ENCODE data around the gene ARMH4. TPM values are rescaled to one million over a fixed set of nuclear protein-coding genes. Genes with fewer than 3 reads are reported as not detected.

Gene ARMH4
- total RNA-seq, 1 donor from 2014 or later = 1.5 TPM

DNA sequence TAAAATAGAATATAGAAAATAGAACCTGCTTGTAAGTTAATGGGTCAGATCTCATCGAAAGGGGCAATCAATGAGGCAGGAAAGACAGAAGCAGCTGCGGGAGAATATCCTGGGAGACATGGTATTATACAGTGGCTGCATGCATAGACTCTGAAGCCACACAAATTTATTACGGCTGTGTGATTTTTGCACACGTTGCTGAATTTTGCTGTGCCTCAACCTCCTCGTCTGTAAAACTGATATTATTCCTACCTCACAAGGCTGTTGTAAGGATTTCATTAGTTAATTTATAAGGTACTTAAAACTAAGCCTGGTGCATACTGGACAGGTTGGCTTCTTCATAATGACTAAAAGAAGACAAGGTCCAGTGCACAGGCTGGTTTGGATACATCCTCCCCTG lies 52.3 kb downstream of the ARMH4 start:
- DNase-seq (ENCODE audit: low read depth, low spot score) = no peak

DNA sequence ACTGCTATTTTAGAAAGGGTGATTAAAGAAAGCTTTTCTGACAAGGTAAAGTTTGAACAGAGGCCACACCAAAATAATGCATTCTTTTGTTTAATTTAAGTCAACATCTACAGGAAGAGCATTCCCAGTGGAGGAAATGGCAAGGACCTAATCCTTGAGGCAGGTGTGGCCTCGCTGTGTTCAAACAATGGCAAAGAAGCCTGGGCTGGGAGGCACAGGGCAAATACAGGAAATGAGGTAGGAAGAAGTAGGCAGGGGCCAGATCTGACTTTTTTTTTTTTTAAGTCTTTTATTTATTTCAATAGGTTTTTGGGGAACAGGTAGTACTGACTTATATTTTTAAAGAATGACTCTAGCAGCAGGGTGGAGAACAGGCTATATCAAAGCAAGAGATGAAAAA lies 53.5 kb downstream of the ARMH4 start:
- DNase-seq (ENCODE audit: low read depth, low spot score) = peak; percentile 20

DNA sequence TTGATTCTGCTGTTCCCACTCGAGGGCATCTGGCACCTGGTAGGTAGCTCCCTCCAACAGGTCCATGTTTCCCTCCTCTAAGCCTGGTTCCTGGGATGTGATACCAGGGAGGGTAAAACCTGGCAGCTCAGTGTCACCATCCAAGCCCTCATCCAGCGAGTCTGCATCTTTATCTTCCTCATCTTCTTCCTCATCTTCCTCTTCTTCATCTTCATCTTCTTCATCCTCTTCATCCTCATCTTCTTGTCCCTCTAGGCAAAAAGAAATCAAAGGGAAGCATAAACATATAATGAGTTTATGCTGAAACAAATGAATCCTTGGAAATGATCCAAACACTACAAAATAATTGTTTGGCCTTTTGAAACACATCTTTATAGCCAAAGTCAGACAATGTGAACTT lies 55.3 kb downstream of the ARMH4 start:
- no peak for DNase-seq (ENCODE audit: low read depth, low spot score)

DNA sequence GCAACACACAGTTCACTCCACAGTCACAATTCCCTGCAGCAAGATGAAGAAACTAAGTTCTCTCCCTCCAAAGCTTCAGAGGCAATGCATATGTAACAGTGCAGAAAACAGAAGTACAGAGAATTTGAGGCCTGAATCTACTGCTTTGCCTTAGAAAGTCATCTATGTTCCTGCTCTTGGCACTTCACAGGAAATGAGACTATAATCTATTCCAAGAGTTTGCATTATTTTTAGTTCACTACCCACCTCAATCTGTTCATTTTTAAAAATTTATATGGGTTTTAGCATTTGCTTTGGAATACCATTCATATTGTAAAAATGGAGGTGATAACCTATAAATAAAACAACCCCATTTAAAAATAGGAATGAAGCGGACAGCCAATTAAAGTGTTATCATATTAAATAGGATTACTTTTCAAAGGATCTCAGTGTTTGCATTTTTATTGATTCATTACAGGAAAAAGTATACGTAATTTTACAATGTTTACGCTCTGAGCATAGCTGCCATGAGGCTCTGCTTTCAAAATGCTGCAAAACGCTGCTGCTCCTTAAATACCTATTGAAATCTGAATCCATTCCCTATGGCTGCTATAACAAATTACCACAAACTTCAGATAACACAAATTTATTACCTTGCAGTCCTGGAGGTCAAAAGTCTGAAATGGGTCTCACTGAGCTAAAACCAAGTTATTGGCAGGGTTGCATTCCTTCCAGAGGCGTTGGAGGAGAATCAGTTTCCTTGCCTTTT lies 60.0 kb downstream of the ARMH4 start:
- no peak for DNase-seq (ENCODE audit: low read depth, low spot score)

- DNase-seq (ENCODE audit: low read depth, low spot score) = no peak
Measured at GRCh38 chr14:58089612-58090011, 62.4 kb downstream of the ARMH4 start.

- no peak for DNase-seq (ENCODE audit: low read depth, low spot score)
Measured at GRCh38 chr14:58088961-58089360, 63.1 kb downstream of the ARMH4 start.

DNA sequence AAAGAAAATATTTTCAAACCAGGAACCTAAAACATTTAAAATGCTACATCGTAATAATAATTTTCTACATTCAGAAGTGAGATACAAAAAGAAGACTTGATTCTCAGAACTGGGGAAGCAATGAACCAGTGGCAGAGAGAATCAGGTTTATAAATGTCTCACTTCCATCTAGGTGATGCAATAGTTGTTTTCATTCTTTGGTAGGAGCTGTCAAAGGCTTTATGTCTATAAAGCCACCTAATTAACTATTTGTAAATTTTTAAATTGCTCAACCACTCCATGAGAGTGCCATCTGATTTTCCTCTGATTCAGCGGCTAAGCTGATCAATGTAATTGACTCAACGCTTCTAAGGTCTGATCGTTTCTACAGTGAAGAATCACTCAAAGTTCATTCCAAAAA lies 66.1 kb downstream of the ARMH4 start:
- no peak for DNase-seq (ENCODE audit: low read depth, low spot score)

GRCh38 chr14:58082491-58083098 lies 69.4 kb downstream of the ARMH4 start:
- DNase-seq (ENCODE audit: low read depth, low spot score) = peak; percentile 54

GRCh38 chr14:58082011-58082410 lies 70.0 kb downstream of the ARMH4 start:
- no peak for DNase-seq (ENCODE audit: low read depth, low spot score)

DNA sequence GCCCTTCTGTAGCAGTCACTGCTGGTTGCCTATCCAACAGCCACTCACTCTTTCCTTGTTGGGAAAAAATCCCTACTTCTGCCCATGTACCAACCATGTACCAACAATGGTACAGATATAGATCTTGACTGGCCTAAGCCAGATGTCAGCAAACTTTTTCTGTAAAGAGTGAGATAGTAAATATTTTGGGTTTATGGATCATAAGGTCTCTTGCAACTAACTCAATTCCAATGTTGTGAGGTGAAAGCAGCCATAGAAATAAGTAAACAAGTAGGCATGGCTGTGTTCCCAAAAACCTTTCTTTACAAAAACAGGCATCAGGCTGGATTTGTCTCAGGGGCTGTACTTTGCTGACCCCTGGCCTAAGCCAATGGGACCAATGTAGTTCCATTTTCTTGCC lies 73.5 kb downstream of the ARMH4 start:
- no peak for DNase-seq (ENCODE audit: low read depth, low spot score)

DNA sequence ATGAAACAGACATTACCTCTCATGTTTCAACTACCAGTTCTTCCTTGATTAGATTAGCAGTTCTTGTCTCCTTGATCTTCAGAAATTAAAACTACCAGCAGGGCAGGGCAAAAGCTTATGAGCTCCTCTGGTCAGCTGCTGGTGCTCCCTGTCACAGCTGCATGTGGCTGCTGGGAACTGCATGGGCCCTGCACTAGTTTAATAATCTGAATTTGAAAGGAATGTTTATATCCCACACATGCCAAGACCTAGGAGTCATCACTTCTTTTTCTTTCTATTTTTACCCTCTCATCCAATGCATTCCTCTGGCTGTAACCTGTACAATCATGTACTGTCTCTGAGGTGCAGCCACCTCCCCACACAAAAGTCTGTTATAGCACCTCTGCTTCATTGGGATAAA lies 73.9 kb downstream of the ARMH4 start:
- DNase-seq (ENCODE audit: low read depth, low spot score) = no peak

DNA sequence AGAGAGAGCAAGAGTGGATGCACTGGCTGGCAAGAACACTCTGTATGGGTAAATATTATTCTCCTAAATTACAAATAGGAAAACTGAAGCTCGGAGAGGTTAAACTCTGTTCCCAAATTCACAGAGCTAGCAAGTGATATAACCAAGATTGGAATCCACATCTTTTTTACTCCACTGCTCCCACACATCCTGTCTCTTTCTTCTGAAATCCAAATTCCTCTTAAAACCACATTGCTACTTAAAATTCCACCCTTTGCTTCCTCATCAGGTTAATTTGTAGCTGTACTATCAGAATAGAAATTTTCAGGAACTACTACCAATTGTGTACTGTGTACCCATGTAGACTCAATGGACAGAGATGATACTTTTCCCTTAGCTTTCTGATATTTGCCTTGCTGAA lies 74.4 kb downstream of the ARMH4 start:
- DNase-seq (ENCODE audit: low read depth, low spot score) = no peak

DNA sequence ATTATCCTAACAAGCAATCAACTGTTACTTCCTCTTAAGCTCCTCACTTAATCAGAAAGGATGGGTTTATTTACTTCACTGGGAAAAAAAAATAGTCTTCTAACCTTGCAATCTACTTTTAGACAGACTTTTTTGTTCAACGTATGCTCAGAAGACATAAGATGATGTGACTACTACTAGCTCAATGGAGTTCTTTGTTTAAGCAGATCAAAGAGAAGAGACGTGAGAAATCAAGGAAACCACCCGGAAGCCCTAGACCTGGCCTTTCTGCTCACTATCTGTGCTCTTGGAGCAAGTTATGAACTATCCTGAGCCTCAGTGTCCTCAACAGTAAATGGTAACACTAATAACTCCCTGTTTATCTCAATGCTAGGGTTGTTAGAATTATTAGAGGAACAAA lies 78.5 kb downstream of the ARMH4 start:
- DNase-seq (ENCODE audit: low read depth, low spot score) = no peak

- peak; percentile 30 for DNase-seq (ENCODE audit: low read depth, low spot score)
Measured at GRCh38 chr14:58072288-58073071, 79.5 kb downstream of the ARMH4 start.

GRCh38 chr14:58071341-58071740 lies 80.7 kb downstream of the ARMH4 start:
- no peak for DNase-seq (ENCODE audit: low read depth, low spot score)

DNA sequence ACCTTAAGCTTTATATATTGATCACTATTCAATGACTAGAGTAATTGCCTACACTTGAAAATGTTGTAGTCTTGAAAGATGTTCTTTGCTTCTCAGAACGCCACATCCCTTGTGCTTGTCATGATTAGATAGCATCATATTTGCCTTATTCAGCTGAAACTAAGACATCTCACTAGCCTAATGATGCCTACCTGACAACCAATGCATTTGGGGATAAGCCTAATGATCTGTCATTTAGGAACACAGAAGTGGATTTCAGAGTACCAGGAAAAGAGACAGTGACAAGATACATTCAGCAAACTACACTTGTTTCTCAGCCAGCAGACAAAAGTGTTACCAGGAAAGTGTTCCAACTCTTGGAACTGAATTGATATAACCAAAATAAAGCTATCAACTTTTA lies 83.7 kb downstream of the ARMH4 start:
- no peak for DNase-seq (ENCODE audit: low read depth, low spot score)

- no peak for DNase-seq (ENCODE audit: low read depth, low spot score)
Measured at GRCh38 chr14:58066115-58066514, 85.9 kb downstream of the ARMH4 start.

- no peak for DNase-seq (ENCODE audit: low read depth, low spot score)
Measured at GRCh38 chr14:58061581-58061980, 90.4 kb downstream of the ARMH4 start.

- no peak for DNase-seq (ENCODE audit: low read depth, low spot score)
Measured at GRCh38 chr14:58060898-58061297, 91.1 kb downstream of the ARMH4 start.

GRCh38 chr14:58060077-58060476 lies 91.9 kb downstream of the ARMH4 start:
- DNase-seq (ENCODE audit: low read depth, low spot score) = no peak

- no peak for DNase-seq (ENCODE audit: low read depth, low spot score)
Measured at GRCh38 chr14:58059126-58059525, 92.9 kb downstream of the ARMH4 start.

GRCh38 chr14:58055497-58056010 lies 96.5 kb downstream of the ARMH4 start:
- no peak for DNase-seq (ENCODE audit: low read depth, low spot score)

Data from pulmonary artery endothelial cell (primary cell).